HL-60 (cell line): ENCODE measurements around the gene TAF3.
A peak's percentile ranks its signal among the peaks of the same experiment; 100 is the strongest.

Experiments
- DNase-seq, 2 experiments: peaks; one replicate each; pipeline ENCODE4 v3.0.0-alpha.2; 2010 to 2020; ENCODE audit warnings: low read depth in 1 of 2, low spot score in 1 of 2
- H3K27ac ChIP-seq: fragments of 250-450 bp; sonication (Bioruptor Pico); replicated peaks from 2 replicates; pipeline ENCODE4 v1.5.1; 2020; ENCODE audit warnings: mild to moderate bottlenecking, moderate library complexity
- H3K27me3 ChIP-seq: fragments of 250-450 bp; sonication (Bioruptor Pico); 2 replicates; pipeline ENCODE4 v1.5.1; 2021; ENCODE audit warnings: mild to moderate bottlenecking, moderate library complexity; ENCODE audit not compliant: insufficient read depth, poor library complexity, severe bottlenecking
- H3K4me3 ChIP-seq: replicated peaks from 2 replicates; pipeline ENCODE4 v1.5.1; 2011; ENCODE audit warnings: mild to moderate bottlenecking, control low read depth, low read length; ENCODE audit not compliant: insufficient read depth
- GABPA ChIP-seq: IDR thresholded peaks from 2 replicates; pipeline ENCODE4 v1.6.1; 2012; ENCODE audit warnings: low read depth
- POLR2AphosphoS5 ChIP-seq: IDR thresholded peaks from 2 replicates; pipeline ENCODE4 v1.6.1; 2012; ENCODE audit warnings: low read depth
- SPI1 ChIP-seq: IDR thresholded peaks from 2 replicates; pipeline ENCODE4 v1.6.1; 2012; ENCODE audit warnings: low read depth, mild to moderate bottlenecking, borderline replicate concordance
- TF ChIP-seq, protein P1 (sequence below): IDR thresholded peaks from 2 replicates; pipeline ENCODE4 v1.6.1; 2012; ENCODE audit warnings: low read depth; ENCODE audit not compliant: insufficient replicate concordance
- TF ChIP-seq, protein P2 (sequence below): IDR thresholded peaks from one replicate; pipeline ENCODE4 v1.5.1; 2011; ENCODE audit warnings: low read length, control low read depth, inconsistent platforms; ENCODE audit not compliant: insufficient read depth

TAF3 gene

DNA sequence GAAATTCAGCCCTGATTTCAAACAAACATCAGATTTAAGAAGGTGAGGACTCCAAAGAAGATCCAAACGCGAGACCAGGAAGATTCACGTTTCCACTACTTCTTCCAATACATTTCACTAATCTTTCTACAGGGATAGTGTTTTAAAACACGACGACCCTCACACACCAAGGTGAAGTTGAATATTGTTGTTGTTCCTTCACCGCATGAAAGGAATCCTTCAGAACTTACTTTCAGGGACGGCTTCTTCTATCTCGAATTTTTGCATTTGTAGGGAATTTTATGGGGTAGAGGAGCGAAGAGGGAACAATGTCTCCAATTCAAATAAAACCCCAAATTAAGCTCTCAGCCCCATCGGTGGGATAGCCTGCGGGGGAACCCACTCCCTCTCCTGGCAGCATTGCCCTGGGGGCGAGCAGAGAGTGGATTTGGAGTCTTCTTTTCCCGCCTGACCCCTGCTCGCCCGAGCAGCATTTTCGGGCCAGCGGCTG is 234.7 kb downstream of the TAF3 start:
- no peak overlapping the region for H3K4me3 ChIP-seq
- TF ChIP-seq, protein P1, sequence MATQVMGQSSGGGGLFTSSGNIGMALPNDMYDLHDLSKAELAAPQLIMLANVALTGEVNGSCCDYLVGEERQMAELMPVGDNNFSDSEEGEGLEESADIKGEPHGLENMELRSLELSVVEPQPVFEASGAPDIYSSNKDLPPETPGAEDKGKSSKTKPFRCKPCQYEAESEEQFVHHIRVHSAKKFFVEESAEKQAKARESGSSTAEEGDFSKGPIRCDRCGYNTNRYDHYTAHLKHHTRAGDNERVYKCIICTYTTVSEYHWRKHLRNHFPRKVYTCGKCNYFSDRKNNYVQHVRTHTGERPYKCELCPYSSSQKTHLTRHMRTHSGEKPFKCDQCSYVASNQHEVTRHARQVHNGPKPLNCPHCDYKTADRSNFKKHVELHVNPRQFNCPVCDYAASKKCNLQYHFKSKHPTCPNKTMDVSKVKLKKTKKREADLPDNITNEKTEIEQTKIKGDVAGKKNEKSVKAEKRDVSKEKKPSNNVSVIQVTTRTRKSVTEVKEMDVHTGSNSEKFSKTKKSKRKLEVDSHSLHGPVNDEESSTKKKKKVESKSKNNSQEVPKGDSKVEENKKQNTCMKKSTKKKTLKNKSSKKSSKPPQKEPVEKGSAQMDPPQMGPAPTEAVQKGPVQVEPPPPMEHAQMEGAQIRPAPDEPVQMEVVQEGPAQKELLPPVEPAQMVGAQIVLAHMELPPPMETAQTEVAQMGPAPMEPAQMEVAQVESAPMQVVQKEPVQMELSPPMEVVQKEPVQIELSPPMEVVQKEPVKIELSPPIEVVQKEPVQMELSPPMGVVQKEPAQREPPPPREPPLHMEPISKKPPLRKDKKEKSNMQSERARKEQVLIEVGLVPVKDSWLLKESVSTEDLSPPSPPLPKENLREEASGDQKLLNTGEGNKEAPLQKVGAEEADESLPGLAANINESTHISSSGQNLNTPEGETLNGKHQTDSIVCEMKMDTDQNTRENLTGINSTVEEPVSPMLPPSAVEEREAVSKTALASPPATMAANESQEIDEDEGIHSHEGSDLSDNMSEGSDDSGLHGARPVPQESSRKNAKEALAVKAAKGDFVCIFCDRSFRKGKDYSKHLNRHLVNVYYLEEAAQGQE = no peak
- TF ChIP-seq, protein P2, sequence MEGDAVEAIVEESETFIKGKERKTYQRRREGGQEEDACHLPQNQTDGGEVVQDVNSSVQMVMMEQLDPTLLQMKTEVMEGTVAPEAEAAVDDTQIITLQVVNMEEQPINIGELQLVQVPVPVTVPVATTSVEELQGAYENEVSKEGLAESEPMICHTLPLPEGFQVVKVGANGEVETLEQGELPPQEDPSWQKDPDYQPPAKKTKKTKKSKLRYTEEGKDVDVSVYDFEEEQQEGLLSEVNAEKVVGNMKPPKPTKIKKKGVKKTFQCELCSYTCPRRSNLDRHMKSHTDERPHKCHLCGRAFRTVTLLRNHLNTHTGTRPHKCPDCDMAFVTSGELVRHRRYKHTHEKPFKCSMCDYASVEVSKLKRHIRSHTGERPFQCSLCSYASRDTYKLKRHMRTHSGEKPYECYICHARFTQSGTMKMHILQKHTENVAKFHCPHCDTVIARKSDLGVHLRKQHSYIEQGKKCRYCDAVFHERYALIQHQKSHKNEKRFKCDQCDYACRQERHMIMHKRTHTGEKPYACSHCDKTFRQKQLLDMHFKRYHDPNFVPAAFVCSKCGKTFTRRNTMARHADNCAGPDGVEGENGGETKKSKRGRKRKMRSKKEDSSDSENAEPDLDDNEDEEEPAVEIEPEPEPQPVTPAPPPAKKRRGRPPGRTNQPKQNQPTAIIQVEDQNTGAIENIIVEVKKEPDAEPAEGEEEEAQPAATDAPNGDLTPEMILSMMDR = peak; percentile 26
- no peak for TF ChIP-seq POLR2AphosphoS5
- H3K27ac ChIP-seq = no peak overlapping the region
- DNase-seq = no peak
- H3K27me3 ChIP-seq = peaks cover 21% of the 10 kb centered on the region

DNA sequence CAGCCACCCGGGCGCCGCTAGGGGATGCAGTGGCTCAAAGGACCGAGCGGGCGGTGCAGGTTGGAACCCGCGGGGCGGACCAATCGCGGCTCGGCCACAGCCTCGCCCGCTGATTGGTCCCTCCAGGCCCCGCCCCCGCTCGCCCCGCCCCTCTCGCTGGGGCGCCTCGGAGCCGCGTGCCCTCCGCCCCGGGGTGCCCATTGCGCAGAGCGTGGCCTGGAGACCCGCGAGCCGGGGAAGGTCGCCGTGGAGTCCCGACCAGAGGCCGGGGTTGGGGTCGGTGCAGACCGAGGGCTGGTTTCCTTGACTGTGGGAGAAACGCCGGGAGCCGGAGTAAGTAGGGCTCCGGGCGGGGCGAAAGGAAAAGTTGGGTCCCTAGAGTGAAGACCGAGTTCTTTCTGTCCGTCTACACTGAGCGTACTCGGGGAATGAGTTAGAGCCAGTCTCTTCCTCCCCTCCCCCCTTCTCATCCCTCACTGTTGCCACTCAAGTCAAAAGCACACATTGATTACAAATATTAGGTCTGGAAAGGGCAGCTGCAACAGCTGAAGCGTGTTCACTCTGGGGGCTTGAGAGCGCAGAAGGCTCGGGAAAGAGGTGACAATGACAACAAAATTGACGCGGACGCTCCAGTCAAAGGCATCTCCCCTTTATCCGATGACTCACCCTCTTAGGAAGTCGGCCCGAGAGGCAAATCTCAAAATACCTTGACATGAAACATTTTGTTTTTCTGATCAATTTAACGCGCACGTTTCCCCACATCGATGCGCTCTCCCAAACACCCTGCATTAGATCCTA is 235.3 kb downstream of the TAF3 start:
- Histone ChIP-seq H3K4me3 (peak overlapping the region; percentile 12; the same call in 1 of the 2 replicates), H3K27me3 (peaks cover 21% of the 10 kb centered on the region), H3K27ac (no peak overlapping the region)
- DNase-seq = peak; percentile 20 to 56
- TF ChIP-seq SPI1 (no peak), GABPA (no peak), POLR2AphosphoS5 (no peak)
- TF ChIP-seq, protein P2 = no peak
- TF ChIP-seq, protein P1 = no peak

DNA sequence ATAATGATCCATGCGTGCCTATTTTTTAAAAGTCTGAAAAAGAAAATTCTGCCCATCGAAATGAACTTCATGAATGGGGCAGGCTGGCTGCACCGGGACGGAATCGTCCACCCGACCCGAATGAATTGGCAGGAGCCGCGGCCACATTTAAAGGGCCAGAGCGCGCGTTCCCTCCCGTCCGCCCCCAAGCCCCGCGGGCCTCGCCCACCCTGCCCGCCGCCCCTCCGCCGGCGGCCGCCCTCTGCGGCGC is 235.9 kb downstream of the TAF3 start:
- H3K27me3 ChIP-seq = peaks cover 21% of the 10 kb centered on the region
- no peak for DNase-seq
- no peak overlapping the region for H3K4me3 ChIP-seq

More for the DNA sequence above, 235.9 kb downstream of the TAF3 start:
- no peak overlapping the region for H3K27ac ChIP-seq
- TF ChIP-seq POLR2AphosphoS5 (no peak), GABPA (no peak), SPI1 (no peak)
- TF ChIP-seq, protein P1 = no peak
- TF ChIP-seq, protein P2 = no peak
